K562 (cell line): Measurements from ENCODE around the gene FREM1. TPM values are rescaled to one million over a fixed set of nuclear protein-coding genes. Genes with fewer than 3 reads are reported as not detected.

Experiments used
- ATAC-seq: fragments of 200-7000 bp; cut with Tn5 transposase; 3 replicates; pipeline ENCODE4 v1.9.1; 2020; ENCODE audit warnings: moderate library complexity
- BruUV-seq: library from RNA; stranded (reverse); fragments of 400-500 nt; replicated peaks from 2 replicates; lab custom pipeline; 2021; lab: Mats Ljungman, UMichigan
- CTCF ChIA-PET: fragments of 300-600 bp; formaldehyde crosslinking; extraction: SDS; loops from one replicate; lab custom pipeline; 2021; ENCODE audit warnings: low intra/inter-chr PET ratio; lab: Yijun Ruan, JAX
- POLR2A ChIA-PET: fragments of 300-600, 350-650 bp; sonication (Branson Sonifier 250); formaldehyde crosslinking; extraction: SDS; loops from one replicate; lab custom pipeline; 2021; ENCODE audit warnings: antibody characterized with exemption, inconsistent platforms; lab: Yijun Ruan, JAX
- DNase-seq, 4 experiments: peaks; one replicate each; pipeline versions ENCODE4 v3.0.0 to v3.0.0-alpha.2; 2011 to 2018; ENCODE audit warnings: low spot score in 3 of 4, mixed read lengths in 3 of 4; ENCODE audit errors: extremely low read depth in 1 of 4
- FAIRE-seq: peaks from 2 replicates; lab custom pipeline; 2011; peaks lifted over from hg19 to GRCh38; lab: Jason Lieb, UNC
- H2AFZ ChIP-seq: 2 replicates; pipeline ENCODE4 v1.6.0; 2011; ENCODE audit warnings: low read depth, low read length, control low read depth, inconsistent platforms
- H3K27ac ChIP-seq: fragments of 200-600 bp; 3 replicates; pipeline ENCODE4 v1.8.0; 2011; ENCODE audit warnings: low read depth, mild to moderate bottlenecking, control low read depth, inconsistent platforms, low read length, moderate library complexity, mixed read lengths; ENCODE audit errors: extremely low read depth
- H3K27me3 ChIP-seq, 2 experiments: fragments of 300-600 bp in 1 of 2; 2 replicates in 1 of 2; 3 replicates in 1 of 2; pipeline versions ENCODE4 v1.6.0 to v1.8.0; 2011; ENCODE audit warnings: inconsistent platforms in 2 of 2, low read length in 2 of 2, mild to moderate bottlenecking in 1 of 2, mixed read lengths in 1 of 2, moderate library complexity in 1 of 2; ENCODE audit not compliant: control insufficient read depth in 2 of 2, insufficient read depth in 2 of 2
- H3K36me3 ChIP-seq: fragments of 300-600 bp; 3 replicates; pipeline ENCODE4 v1.8.0; 2011; ENCODE audit warnings: mild to moderate bottlenecking, low read length, inconsistent platforms; ENCODE audit not compliant: control insufficient read depth, insufficient read depth
- H3K4me1 ChIP-seq, 2 experiments: fragments of 200-600 bp in 1 of 2; replicated peaks in 1 of 2; 2 replicates in 1 of 2; 3 replicates in 1 of 2; pipeline versions ENCODE4 v1.5.1 to v1.8.0; 2011; ENCODE audit warnings: inconsistent platforms in 2 of 2, low read length in 2 of 2, mild to moderate bottlenecking in 1 of 2, mixed read lengths in 1 of 2, moderate library complexity in 1 of 2; ENCODE audit not compliant: control insufficient read depth in 2 of 2, insufficient read depth in 2 of 2
- H3K4me2 ChIP-seq: 2 replicates; pipeline ENCODE4 v1.6.1; 2011; ENCODE audit warnings: low read length, control low read depth, inconsistent platforms, mixed read lengths; ENCODE audit not compliant: insufficient read depth
- H3K4me3 ChIP-seq: fragments of 200-600 bp; sonication (generic), shearing (Covaris generic); 2 replicates; pipeline ENCODE4 v1.5.1; 2016; ENCODE audit warnings: control low read depth, inconsistent platforms
- H3K79me2 ChIP-seq: fragments of 200-600 bp; 3 replicates; pipeline ENCODE4 v1.8.0; 2011; ENCODE audit warnings: low read length, inconsistent platforms; ENCODE audit not compliant: control insufficient read depth, insufficient read depth
- H3K9ac ChIP-seq, 2 experiments: 2 replicates each; pipeline versions ENCODE4 v1.6.0 to v1.6.1; 2011; ENCODE audit warnings: low read depth in 2 of 2, low read length in 2 of 2, control low read depth in 1 of 2, inconsistent platforms in 1 of 2, mild to moderate bottlenecking in 1 of 2, mixed read lengths in 1 of 2; ENCODE audit not compliant: insufficient read depth in 1 of 2
- H3K9me1 ChIP-seq: one replicate; pipeline ENCODE4 v1.6.0; 2011; ENCODE audit warnings: inconsistent platforms, mild to moderate bottlenecking, low read length, moderate library complexity; ENCODE audit not compliant: control insufficient read depth, insufficient read depth
- H3K9me3 ChIP-seq: replicated peaks from 2 replicates; pipeline ENCODE4 v1.5.1; 2011; ENCODE audit warnings: low read depth, low read length, inconsistent platforms; ENCODE audit not compliant: control insufficient read depth, insufficient read depth
- H4K20me1 ChIP-seq: replicated peaks from 2 replicates; pipeline ENCODE4 v1.6.1; 2011; ENCODE audit warnings: low read length, inconsistent platforms, mixed read lengths; ENCODE audit not compliant: control insufficient read depth, insufficient read depth
- CREB1 ChIP-seq, 2 experiments: sonication (generic) in 1 of 2; formaldehyde crosslinking in 1 of 2; IDR thresholded peaks; 2 replicates each; pipeline versions ENCODE4 v1.6.1 to v1.8.0; 2012 to 2022; ENCODE audit warnings: inconsistent platforms in 1 of 2, mild to moderate bottlenecking in 1 of 2, missing genetic modification reagents in 1 of 2, moderate library complexity in 1 of 2
- FOXK2 ChIP-seq, 2 experiments: fragments of 450-650 bp; IDR thresholded peaks in 1 of 2; conservative IDR thresholded peaks in 1 of 2; 2 replicates each; pipeline ENCODE4 v1.6.1; 2016; ENCODE audit warnings: low read depth in 2 of 2, mild to moderate bottlenecking in 1 of 2
- HNRNPLL ChIP-seq: fragments of 200-400 bp; formaldehyde crosslinking; IDR thresholded peaks from 2 replicates; pipeline ENCODE4 v1.6.1; 2017; ENCODE audit warnings: low read length, low read depth, mild to moderate bottlenecking; ENCODE audit not compliant: poor library complexity, severe bottlenecking
- MYBL2 ChIP-seq, 2 experiments: fragments of 450-650 bp in 1 of 2; sonication (generic) in 1 of 2; formaldehyde crosslinking in 1 of 2; IDR thresholded peaks; 2 replicates each; pipeline versions ENCODE4 v1.6.1 to v1.8.1; 2017 to 2022; ENCODE audit warnings: borderline replicate concordance in 1 of 2, inconsistent platforms in 1 of 2, low read depth in 1 of 2, mild to moderate bottlenecking in 1 of 2, missing genetic modification reagents in 1 of 2, moderate library complexity in 1 of 2
- NCOA1 ChIP-seq: fragments of 450-650 bp; IDR thresholded peaks from 2 replicates; pipeline ENCODE4 v1.6.1; 2016; ENCODE audit warnings: low read depth
- NFE2 ChIP-seq: IDR thresholded peaks from 2 replicates; pipeline ENCODE4 v1.6.1; 2014; ENCODE audit warnings: antibody characterized with exemption, low read depth
- PTBP1 ChIP-seq: fragments of 200-400 bp; formaldehyde crosslinking; IDR thresholded peaks from 2 replicates; pipeline ENCODE4 v1.6.1; 2017; ENCODE audit warnings: low read depth, low read length
- PTRF ChIP-seq: fragments of 450-650 bp; IDR thresholded peaks from 2 replicates; pipeline ENCODE4 v1.6.1; 2016; ENCODE audit warnings: mild to moderate bottlenecking, missing genetic modification characterization, missing compliant biosample characterization
- STAT6 ChIP-seq: sonication (generic); formaldehyde crosslinking; IDR thresholded peaks from 2 replicates; pipeline ENCODE4 v1.8.1; 2023; ENCODE audit warnings: mild to moderate bottlenecking, missing genetic modification reagents
- TRIM28 ChIP-seq: fragments of 450-650 bp; IDR thresholded peaks from 2 replicates; pipeline ENCODE4 v1.6.1; 2017
- ZNF232 ChIP-seq: sonication (generic); formaldehyde crosslinking; IDR thresholded peaks from 2 replicates; pipeline ENCODE4 v1.8.0; 2022; ENCODE audit warnings: mild to moderate bottlenecking, missing genetic modification reagents
- ZNF57 ChIP-seq: fragments of 450-650 bp; formaldehyde crosslinking; IDR thresholded peaks from 2 replicates; pipeline ENCODE4 v1.4.0; 2020; ENCODE audit warnings: mild to moderate bottlenecking, moderate library complexity
- ZNF583 ChIP-seq: fragments of 250-450 bp; sonication (Bioruptor Pico); IDR thresholded peaks from 2 replicates; pipeline ENCODE4 v1.4.0; 2020
- ZNF589 ChIP-seq: fragments of 200-800 bp; sonication (Bioruptor generic); IDR thresholded peaks from 2 replicates; pipeline ENCODE4 v1.6.1; 2016; ENCODE audit warnings: low read depth, missing genetic modification characterization, missing compliant biosample characterization
- WGBS: fragments of 100-300 bp; shearing (Covaris generic); methylation state at CpG from one replicate; pipeline ENCODE4 v1.1.6; 2016; ENCODE audit warnings: low coverage, mixed read lengths; ENCODE audit not compliant: insufficient coverage; ENCODE audit errors: missing lambda C conversion rate; 5-methylcytosine and 5-hydroxymethylcytosine counted together
- in situ Hi-C: fragments of 300-500 bp; cut with MboI; formaldehyde crosslinking; loops from 4 replicates; pipeline ENCODE4 v1.15.0; 2018; ENCODE audit warnings: inconsistent platforms, mixed read lengths
- intact Hi-C: fragments of 100-400 bp; cut with micrococcal nuclease; formaldehyde crosslinking; loops from 2 replicates; pipeline ENCODE4 v1.14.2; 2022
- polyA plus RNA-seq, 8 experiments: library from polyadenylated mRNA; depleted of rRNA in 4 of 8; stranded (reverse) in 5 of 8; unstranded in 3 of 8; fragments of >200 nt; fragmentation: Nextera tagmentation in 2 of 8; fragmentation: Illumina TruSeq in 1 of 8; extraction: Ambion mirVana in 2 of 8; extraction: Trizol in 1 of 8; gene quantifications; 2 replicates each; pipeline versions ENCODE4 v1.2.1 to v1.2.3, GENCODE V29; 2011 to 2014; ENCODE audit warnings: inconsistent platforms in 1 of 8, missing spikeins in 1 of 8
- total RNA-seq, 7 experiments: library from RNA; depleted of rRNA in 6 of 7; stranded (reverse); fragments of >200 nt in 6 of 7; fragmentation: Illumina TruSeq in 2 of 7; extraction: Trizol in 2 of 7; gene quantifications; 2 replicates each; pipeline versions ENCODE4 v1.2.1 to v1.2.3, GENCODE V29; 2011 to 2021; ENCODE audit warnings: low replicate concordance in 1 of 7
- TF ChIP-seq, protein P1 (sequence below): sonication (generic); formaldehyde crosslinking; IDR thresholded peaks from 2 replicates; pipeline ENCODE4 v1.8.0; 2022; ENCODE audit warnings: mild to moderate bottlenecking, missing genetic modification reagents
- TF ChIP-seq, protein P2 (sequence below): fragments of 450-650 bp; IDR thresholded peaks from 2 replicates; pipeline ENCODE4 v1.6.1; 2016

FREM1 gene
- total and polyA plus RNA-seq, 9 of the 15 experiments (the other 6 are each of a cell fraction or from before 2014, with no cell fraction given), result 0.03 to 0.24 (median 0.13) TPM; not detected in 2

DNA sequence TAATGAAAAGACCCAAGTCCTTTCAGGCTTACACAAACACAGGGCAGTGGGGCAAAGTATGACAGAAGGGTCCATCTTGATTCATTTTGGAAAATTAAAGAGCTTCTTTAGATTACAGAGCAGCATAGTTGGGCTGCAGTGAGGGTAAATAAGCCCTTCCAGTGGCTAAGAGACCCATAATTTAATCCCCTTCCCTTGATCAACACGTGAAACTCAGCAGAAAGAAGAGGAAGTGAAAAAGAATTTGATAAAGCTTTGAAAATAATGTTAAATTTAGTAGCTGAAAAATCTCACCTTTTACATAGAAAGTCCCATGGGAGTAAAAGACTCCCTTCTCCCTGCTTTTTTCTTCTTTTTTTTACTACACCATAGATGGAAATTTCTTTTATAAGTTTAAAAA lies 87.6 kb downstream of the FREM1 start:
- Histone ChIP-seq H3K36me3 (no peaks in the 10 kb centered on the region), H3K9ac (no peak overlapping the region), H3K9me1 (no peaks in the 10 kb centered on the region), H3K4me1 (no peaks in the 10 kb centered on the region), H3K27me3 (no peaks in the 10 kb centered on the region), H3K79me2 (no peaks in the 10 kb centered on the region), H2AFZ (no peak overlapping the region), H3K4me2 (no peak overlapping the region), H3K9me3 (no peaks in the 10 kb centered on the region), H3K27ac (no peak overlapping the region), H3K4me3 (no peak overlapping the region), H4K20me1 (no peaks in the 10 kb centered on the region)
- 0% methylated on average over 1 of the region's 1 CpG for WGBS
- in situ Hi-C loops (no loop called here), intact Hi-C loops (no loop called here)
- CTCF ChIA-PET, result no interaction called here
- DNase-seq (no peak), ATAC-seq (no peak), FAIRE-seq (no peak)
- POLR2A ChIA-PET, result interaction anchor here (0.5 kb wide), 1 partner anchor 59 kb away, joined by 3 read pairs; no protein-coding TSS in a partner anchor
- BruUV-seq, result no TSS peak
- TF ChIP-seq FOXK2 (conservative IDR thresholded peaks at IDR 0.05 in 1 of 2, IDR thresholded peaks at IDR 0.05 in 1 of 2; ENCODE audit: low read depth in 2 of 2), result no peak
- no peak for TF ChIP-seq CREB1 (IDR thresholded peaks at IDR 0.05)
- no peak for TF ChIP-seq CREB1 (CRISPR knock-in tag; IDR thresholded peaks at IDR 0.05)
- TF ChIP-seq MYBL2 (IDR thresholded peaks at IDR 0.05; ENCODE audit: low read depth), result no peak
- TF ChIP-seq MYBL2 (CRISPR knock-in tag; IDR thresholded peaks at IDR 0.05; ENCODE audit: borderline replicate concordance), result no peak
- TF ChIP-seq ZNF589 (CRISPR knock-in tag), result no peak
- no peak for TF ChIP-seq NCOA1
- TF ChIP-seq ZNF57, result no peak
- TF ChIP-seq ZNF232 (CRISPR knock-in tag), result no peak
- TF ChIP-seq NFE2, result no peak
- no peak for TF ChIP-seq HNRNPLL
- TF ChIP-seq PTRF (tag), result no peak
- TF ChIP-seq ZNF583 (CRISPR knock-in tag), result no peak
- TF ChIP-seq, protein P1, sequence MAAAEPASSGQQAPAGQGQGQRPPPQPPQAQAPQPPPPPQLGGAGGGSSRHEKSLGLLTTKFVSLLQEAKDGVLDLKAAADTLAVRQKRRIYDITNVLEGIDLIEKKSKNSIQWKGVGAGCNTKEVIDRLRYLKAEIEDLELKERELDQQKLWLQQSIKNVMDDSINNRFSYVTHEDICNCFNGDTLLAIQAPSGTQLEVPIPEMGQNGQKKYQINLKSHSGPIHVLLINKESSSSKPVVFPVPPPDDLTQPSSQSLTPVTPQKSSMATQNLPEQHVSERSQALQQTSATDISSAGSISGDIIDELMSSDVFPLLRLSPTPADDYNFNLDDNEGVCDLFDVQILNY (CRISPR knock-in tag), result no peak
- TF ChIP-seq, protein P2, sequence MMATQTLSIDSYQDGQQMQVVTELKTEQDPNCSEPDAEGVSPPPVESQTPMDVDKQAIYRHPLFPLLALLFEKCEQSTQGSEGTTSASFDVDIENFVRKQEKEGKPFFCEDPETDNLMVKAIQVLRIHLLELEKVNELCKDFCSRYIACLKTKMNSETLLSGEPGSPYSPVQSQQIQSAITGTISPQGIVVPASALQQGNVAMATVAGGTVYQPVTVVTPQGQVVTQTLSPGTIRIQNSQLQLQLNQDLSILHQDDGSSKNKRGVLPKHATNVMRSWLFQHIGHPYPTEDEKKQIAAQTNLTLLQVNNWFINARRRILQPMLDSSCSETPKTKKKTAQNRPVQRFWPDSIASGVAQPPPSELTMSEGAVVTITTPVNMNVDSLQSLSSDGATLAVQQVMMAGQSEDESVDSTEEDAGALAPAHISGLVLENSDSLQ, result no peak
- TF ChIP-seq PTBP1, result no peak
- no peak for TF ChIP-seq TRIM28
- TF ChIP-seq STAT6 (CRISPR knock-in tag), result no peak
